ENCODE results near the gene ACAP1.
"Not testable (repeated sequence)": the region's sequence is repeated elsewhere in the genome, so short reads cannot be mapped to it uniquely, and the experiment has no call there.

The ACAP1 gene

DNA sequence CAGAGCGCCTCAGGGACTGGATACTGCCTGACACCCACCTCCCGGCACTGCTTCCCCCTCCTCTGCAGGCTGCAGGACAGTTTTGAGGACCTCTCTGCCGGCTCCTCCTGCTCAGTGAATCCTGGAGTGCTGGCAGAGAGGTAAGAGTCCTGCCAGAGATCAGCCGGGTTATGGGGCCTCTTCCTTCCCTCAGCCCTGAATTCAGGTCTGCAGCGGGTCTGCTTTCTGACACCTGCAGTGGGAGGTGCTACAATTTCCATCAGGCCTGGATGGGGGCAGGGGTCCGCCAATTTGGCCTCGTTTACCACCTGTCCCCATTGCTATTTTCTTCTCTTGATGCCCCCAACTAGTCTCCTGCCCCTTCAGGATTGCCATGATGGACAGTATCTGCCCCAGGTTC lies 4.2 kb upstream of the ACAP1 start:
- Mint-ChIP-seq H3K4me3 (peak overlapping the region; percentile 68), H3K9me3 (ENCODE audit: low read depth) (no peaks in the 10 kb centered on the region), H3K36me3 (peaks cover 2% of the 10 kb centered on the region), H3K27me3 (no peaks in the 10 kb centered on the region), H3K4me1 (ENCODE audit: low read depth) (peaks cover 63% of the 10 kb centered on the region), H3K27ac (peak overlapping the region; percentile 86)

DNA sequence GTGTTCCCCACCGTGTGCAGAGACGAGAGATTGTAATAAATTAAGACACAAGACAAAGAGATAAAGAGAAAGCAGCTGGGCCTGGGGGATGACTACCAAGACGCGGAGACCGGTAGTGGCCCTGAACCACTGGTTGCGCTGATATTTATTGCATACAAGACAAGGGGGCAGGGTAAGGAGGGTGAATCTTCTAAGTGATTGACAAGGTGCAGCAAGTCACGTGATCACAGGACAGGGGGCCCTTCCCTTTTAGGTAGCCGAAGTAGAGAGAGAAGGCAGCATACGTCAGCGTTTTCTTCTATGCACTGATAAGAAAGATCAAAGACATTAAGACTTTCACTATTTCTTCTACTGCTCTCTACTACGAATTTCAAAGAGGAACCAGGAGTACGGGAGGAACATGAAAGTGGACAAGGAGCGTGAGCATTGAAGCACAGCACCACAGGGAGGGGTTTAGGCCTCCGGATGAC lies 3.7 kb upstream of the ACAP1 start:
- peak overlapping the region; percentile 68 for H3K4me3 Mint-ChIP-seq
- not testable (repeated sequence) for H3K27me3 Mint-ChIP-seq; H3K36me3 Mint-ChIP-seq; H3K9me3 Mint-ChIP-seq (ENCODE audit: low read depth)
- H3K4me1 Mint-ChIP-seq (ENCODE audit: low read depth) = peaks cover 66% of the 10 kb centered on the region
- H3K27ac Mint-ChIP-seq = peak overlapping the region; percentile 86

DNA sequence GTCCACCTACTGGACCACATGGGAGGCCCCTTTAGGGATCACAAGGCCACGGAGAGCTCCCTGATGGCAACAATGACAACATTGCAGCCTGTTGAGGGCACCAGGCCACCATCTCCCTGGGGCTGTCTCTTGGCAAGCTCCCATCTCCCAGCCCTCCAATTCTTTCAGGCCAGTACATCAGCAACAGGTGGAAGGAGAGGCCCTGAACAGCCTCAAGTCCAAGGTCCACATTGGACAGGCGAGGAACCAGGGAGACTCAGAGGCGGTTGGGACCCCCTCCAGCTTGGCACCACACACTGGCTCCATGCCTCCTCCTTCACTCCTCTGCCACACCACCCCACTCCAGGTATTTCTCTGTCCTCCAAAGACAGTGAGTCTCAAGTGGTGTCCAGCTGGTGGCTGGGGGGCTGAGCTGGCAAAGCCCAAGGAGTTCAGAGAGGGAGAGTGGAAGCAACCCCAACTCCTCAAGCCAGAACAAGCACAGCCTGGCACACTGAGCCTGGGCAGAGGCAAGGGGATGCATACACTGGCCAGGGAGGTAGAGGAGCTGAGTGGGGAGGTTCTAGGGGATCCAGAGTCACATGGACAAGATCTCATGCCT lies 1.3 kb upstream of the ACAP1 start:
- peak overlapping the region; percentile 96 for H3K27ac Mint-ChIP-seq
- H3K27me3 Mint-ChIP-seq = no peaks in the 10 kb centered on the region
- H3K4me3 Mint-ChIP-seq = peak overlapping the region; percentile 92
- peaks cover 3% of the 10 kb centered on the region for H3K36me3 Mint-ChIP-seq
- peaks cover 58% of the 10 kb centered on the region for H3K4me1 Mint-ChIP-seq (ENCODE audit: low read depth)
- H3K9me3 Mint-ChIP-seq (ENCODE audit: low read depth) = no peaks in the 10 kb centered on the region

DNA sequence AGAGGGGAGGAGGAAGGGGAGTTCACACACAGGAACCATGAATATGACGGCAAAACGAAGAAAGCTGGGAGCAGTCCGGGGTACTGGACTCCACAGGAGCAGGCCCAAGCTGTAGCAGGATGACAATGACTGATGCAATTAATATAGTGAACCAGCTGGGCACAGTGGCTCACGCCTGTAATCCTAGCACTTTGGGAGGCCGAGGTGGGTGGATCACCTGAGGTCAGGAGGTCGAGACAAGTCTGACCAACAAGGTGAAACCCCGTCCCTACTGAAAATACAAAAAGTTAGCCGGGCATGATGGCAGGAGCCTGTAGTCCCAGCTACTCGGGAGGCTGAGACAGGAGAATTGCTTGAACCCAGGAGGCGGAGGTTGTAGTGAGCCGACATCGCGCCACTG lies 564 bp upstream of the ACAP1 start:
- H3K36me3 Mint-ChIP-seq; H3K27me3 Mint-ChIP-seq; H3K9me3 Mint-ChIP-seq (ENCODE audit: low read depth): not testable (repeated sequence)
- peak overlapping the region; percentile 96 for H3K27ac Mint-ChIP-seq
- H3K4me1 Mint-ChIP-seq (ENCODE audit: low read depth) = peaks cover 56% of the 10 kb centered on the region
- H3K4me3 Mint-ChIP-seq = peak overlapping the region; percentile 92

DNA sequence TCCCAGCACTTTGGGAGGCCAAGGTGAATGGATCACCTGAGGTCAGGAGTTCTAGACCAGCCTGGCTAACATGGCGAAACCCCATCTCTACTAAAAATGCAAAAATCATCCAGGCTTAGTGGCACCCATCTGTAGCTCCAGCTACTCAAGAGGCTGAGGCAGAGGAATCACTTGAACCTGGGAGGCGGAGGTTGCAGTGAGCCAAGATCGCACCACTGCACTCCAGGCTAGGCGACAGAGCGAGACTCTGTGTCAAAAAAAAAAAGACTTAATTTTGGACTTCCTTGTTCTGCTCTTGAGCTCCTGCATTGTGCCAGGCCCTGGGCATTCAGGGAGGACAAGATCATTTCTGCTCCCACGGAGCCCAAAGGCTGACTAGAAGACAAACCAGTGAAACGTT lies 1.3 kb downstream of the ACAP1 start:
- Mint-ChIP-seq H3K4me1 (ENCODE audit: low read depth) (peaks cover 52% of the 10 kb centered on the region), H3K4me3 (peak overlapping the region; percentile 92), H3K27ac (peak overlapping the region; percentile 96)
- not testable (repeated sequence) for H3K36me3 Mint-ChIP-seq; H3K27me3 Mint-ChIP-seq; H3K9me3 Mint-ChIP-seq (ENCODE audit: low read depth)

DNA sequence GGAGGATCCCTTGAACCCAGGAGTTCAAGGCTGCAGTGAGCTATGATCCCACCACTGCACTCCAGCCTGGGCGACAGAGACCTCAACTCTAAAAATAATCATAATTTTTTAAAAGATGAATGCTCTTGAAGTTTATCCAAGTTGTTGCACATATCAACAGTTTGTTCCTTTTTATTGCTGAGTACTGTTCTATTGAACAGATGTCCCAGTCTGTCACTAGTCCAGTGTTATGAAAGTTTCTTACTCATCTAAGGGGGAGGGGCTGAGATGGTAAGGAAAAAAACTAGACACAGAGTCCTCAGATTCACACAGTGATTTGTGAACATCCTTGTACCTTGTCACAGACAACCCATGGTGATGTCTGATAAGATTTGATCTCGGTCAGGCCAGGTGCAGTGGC lies 3.9 kb downstream of the ACAP1 start:
- Mint-ChIP-seq H3K27ac (peak overlapping the region; percentile 58), H3K27me3 (no peaks in the 10 kb centered on the region), H3K4me1 (ENCODE audit: low read depth) (peaks cover 40% of the 10 kb centered on the region), H3K4me3 (no peak overlapping the region), H3K36me3 (peaks cover 6% of the 10 kb centered on the region), H3K9me3 (ENCODE audit: low read depth) (no peaks in the 10 kb centered on the region)

DNA sequence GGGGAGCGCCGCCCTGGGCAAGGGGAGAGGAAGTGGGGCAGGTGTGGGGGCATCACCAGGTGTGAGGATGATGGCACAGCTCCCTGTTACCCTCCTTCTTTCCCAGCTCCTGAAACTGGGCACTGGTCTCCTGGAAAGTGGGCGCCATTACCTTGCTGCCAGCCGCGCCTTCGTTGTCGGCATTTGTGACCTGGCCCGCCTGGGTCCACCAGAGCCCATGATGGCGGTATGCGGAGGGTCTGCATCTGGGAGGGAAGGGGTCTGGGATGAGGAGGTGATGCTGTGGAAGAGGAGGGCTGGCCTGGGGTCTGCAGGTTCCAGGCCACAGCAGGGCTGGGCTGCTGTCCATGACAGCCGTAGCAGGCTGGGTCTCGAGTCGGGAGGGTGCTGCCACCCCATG lies 5.5 kb downstream of the ACAP1 start:
- no peak overlapping the region for H3K4me3 Mint-ChIP-seq
- peaks cover 6% of the 10 kb centered on the region for H3K36me3 Mint-ChIP-seq
- no peaks in the 10 kb centered on the region for H3K27me3 Mint-ChIP-seq
- no peaks in the 10 kb centered on the region for H3K9me3 Mint-ChIP-seq (ENCODE audit: low read depth)
- peaks cover 28% of the 10 kb centered on the region for H3K4me1 Mint-ChIP-seq (ENCODE audit: low read depth)
- H3K27ac Mint-ChIP-seq = peak overlapping the region; percentile 22

DNA sequence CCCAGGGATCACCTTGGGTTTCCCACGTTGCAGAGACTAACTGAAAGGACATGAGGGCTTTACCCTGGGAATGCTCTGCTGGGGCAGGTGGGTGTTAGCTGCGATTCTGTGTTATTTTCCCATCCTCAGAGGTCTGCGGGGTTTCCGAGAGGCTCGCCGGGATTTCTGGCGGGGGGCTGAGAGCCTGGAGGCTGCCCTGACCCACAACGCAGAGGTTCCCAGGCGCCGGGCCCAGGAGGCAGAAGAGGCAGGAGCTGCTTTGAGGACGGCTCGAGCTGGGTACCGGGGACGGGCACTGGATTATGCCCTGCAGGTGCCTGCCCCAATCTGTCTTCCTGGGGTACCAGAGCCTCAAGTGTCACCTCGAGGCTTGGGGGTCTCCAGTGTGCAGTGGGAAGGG lies 6.9 kb downstream of the ACAP1 start:
- H3K36me3 Mint-ChIP-seq = peaks cover 6% of the 10 kb centered on the region
- H3K27ac Mint-ChIP-seq = peak overlapping the region; percentile 84
- no peak overlapping the region for H3K4me3 Mint-ChIP-seq
- H3K4me1 Mint-ChIP-seq (ENCODE audit: low read depth) = peaks cover 17% of the 10 kb centered on the region
- no peaks in the 10 kb centered on the region for H3K27me3 Mint-ChIP-seq
- H3K9me3 Mint-ChIP-seq (ENCODE audit: low read depth) = no peaks in the 10 kb centered on the region

DNA sequence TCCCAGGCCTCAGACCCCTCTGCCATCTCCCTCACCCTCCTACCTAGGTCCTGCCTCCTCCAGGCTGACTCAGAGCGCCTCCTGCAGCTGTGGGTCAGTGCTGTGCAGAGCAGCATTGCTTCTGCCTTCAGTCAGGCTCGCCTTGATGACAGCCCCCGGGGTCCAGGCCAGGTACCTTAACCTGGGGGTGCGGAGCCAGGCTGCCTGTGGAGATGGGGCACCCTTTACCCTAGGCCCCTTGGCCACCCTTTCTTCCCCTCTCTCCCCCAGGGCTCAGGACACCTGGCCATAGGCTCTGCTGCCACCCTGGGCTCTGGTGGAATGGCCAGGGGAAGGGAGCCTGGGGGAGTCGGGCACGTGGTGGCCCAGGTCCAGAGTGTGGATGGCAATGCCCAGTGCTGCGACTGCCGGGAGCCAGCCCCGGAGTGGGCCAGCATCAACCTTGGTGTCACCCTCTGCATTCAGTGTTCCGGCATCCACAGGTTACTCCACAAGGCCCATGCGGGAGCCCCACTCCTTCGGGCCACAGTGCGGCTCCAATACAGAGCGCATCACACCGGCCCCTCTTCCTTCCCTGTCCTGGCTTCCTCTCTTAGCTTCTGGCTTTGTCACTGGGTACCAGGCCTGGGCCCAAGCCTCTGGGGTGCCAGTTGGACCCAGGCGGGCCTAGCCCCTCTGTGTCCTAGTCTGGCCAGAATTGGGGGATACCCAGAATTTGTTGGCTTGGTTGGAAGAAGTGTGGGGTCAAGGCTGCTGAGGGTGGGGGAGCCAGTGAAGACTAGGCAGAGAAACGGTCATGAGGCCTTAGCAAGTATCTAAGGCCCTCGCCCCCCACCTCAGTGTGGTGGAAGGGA lies 10.7 kb downstream of the ACAP1 start:
- Mint-ChIP-seq H3K36me3 (no peaks in the 10 kb centered on the region), H3K9me3 (ENCODE audit: low read depth) (no peaks in the 10 kb centered on the region), H3K27me3 (no peaks in the 10 kb centered on the region), H3K27ac (no peak overlapping the region), H3K4me1 (ENCODE audit: low read depth) (peaks cover 18% of the 10 kb centered on the region), H3K4me3 (no peak overlapping the region)

DNA sequence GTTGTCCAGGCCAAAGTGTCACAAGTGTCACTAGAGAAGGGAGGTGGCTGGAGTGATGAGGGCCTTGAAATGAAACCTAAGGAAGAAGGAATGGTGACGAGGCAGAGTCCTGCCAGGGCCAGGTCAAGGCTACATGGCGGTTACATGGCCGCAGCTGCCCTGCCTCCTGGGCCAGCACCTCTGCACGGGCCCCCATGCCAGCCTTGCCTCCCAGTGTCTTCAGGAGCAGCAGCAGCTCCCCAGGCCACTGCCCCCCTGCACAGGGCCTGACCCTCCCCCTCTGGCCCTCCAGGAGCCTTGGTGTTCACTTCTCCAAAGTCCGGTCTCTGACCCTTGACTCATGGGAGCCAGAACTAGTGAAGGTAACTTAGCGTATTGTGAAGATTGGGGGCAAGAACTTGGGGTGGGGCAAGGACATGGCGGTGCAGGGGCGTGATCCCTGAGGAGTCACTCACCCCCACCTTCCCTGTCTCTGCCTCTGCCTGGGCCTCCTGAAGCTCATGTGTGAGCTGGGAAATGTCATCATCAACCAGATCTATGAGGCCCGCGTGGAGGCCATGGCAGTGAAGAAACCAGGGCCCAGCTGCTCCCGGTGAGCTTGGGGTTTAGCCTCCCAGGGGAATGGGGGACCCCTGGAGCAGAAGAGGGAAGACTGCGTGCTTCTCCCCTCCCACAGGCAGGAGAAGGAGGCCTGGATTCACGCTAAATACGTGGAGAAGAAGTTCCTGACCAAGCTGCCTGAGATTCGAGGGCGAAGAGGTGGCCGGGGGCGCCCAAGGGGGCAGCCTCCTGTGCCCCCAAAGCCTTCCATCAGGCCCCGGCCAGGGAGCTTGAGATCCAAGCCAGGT lies 11.5 kb downstream of the ACAP1 start:
- no peak overlapping the region for H3K4me3 Mint-ChIP-seq
- no peaks in the 10 kb centered on the region for H3K9me3 Mint-ChIP-seq (ENCODE audit: low read depth)
- H3K4me1 Mint-ChIP-seq (ENCODE audit: low read depth) = peaks cover 23% of the 10 kb centered on the region
- H3K27ac Mint-ChIP-seq = no peak overlapping the region
- no peaks in the 10 kb centered on the region for H3K36me3 Mint-ChIP-seq
- H3K27me3 Mint-ChIP-seq = no peaks in the 10 kb centered on the region

DNA sequence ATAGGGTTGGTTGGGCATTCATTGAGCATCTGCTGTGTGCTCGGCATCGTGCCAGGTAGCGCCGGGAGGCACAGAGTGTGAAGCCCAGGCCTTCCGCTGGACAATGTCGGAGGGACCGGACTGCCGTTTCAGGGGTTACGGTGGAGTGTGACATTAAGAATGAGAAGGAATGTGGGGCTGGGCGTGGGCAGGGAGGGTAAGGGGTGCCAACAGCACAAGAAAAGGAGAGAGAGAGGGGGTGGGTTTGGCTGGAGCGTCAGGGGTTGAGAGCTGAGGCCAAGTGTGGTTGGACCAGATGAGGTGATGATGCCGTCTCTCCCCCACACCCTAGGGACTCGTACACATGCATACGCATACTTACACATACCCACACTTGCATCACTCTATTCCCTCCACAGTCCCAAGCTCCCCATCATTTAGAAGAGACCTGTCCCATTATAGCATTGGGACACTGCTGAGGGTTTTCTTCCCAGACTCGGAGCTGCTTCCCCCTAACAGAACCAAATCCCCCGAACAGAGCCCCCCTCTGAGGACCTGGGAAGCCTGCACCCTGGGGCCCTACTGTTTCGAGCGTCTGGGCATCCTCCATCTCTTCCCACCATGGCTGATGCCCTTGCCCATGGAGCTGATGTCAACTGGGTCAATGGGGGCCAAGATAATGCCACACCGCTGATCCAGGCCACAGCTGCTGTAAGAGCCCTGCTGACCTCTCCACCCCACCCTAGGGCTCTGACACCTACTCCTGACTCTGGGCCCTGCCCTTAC lies 12.3 kb downstream of the ACAP1 start:
- no peaks in the 10 kb centered on the region for H3K36me3 Mint-ChIP-seq
- no peak overlapping the region for H3K27ac Mint-ChIP-seq
- H3K27me3 Mint-ChIP-seq = no peaks in the 10 kb centered on the region
- no peak overlapping the region for H3K4me3 Mint-ChIP-seq
- peaks cover 22% of the 10 kb centered on the region for H3K4me1 Mint-ChIP-seq (ENCODE audit: low read depth)
- H3K9me3 Mint-ChIP-seq (ENCODE audit: low read depth) = no peaks in the 10 kb centered on the region

DNA sequence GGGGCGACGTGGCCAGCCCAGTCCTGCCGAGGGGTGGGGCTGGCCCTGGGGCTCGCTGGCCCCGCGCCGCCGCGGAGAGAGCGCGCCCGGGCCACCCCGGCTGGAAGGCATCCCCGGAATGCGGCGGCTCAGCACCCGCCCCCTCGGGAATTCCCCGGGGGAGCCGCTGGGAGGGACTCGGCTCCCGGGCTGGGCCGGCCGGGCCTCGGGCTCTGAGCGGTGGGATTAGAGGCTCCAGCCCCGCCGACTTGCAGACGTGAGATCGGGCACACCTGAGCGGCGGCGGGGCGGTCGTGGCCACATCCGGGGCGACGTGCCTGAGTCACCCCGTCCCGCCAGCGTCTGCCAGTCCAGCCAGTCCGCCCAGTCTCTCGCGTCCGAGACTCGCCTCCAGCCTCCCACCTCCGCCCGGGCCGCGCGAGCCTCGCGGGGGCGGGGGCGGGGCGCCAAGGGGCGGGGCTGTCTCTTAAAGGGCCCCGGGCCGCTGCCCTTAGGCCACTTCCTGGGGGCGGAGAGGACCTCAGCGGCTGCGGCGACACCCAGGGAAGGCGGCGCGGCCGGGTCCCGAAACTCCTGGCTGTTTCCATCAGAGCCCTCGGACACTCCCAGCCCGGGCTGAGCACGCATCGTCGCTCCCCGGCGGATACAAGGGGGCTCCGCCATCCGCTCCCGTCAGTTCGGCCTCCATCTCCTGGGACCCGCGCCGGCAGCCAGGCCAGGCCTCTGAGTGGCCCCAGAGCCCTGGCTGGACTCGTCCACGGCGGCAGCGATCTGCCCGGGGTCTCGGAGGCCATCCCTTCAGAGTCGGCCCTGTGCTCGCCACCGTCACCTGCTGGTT lies 15.6 kb downstream of the ACAP1 start, which contains the start of gene KCTD11:
Gene KCTD11 (plus strand): TSS at position 498 of the 838 bp plus-strand sequence.
- H3K36me3 Mint-ChIP-seq = no peaks in the 10 kb centered on the region
- peak within 1 kb of the TSS; percentile 79 for H3K27ac Mint-ChIP-seq
- H3K4me1 Mint-ChIP-seq (ENCODE audit: low read depth) = peaks cover 24% of the 10 kb centered on the region
- no peaks in the 10 kb centered on the region for H3K27me3 Mint-ChIP-seq
- no peaks in the 10 kb centered on the region for H3K9me3 Mint-ChIP-seq (ENCODE audit: low read depth)
- H3K4me3 Mint-ChIP-seq = peak within 1 kb of the TSS; percentile 86

DNA sequence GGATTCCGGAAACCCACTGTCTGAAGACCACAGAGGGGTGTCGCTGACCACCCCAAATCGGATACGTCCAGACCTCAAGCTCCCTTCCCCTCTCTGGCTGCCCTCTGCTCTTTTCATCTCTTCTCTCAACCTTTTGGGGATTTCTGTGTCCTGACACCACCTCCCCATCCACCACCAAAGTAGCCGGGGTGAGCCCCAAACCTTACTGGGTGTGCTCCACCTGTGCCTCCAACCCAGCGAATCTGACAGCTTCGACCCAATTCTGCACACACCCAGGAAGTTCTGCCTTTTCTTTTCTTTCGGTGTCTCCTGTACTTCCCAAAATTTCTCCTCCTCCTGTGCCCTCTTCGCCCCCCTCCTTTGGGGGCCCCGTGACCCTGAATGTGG lies 16.2 kb downstream of the ACAP1 start:
- H3K4me3 Mint-ChIP-seq = peak overlapping the region; percentile 86
- H3K9me3 Mint-ChIP-seq (ENCODE audit: low read depth) = no peaks in the 10 kb centered on the region
- peaks cover 24% of the 10 kb centered on the region for H3K4me1 Mint-ChIP-seq (ENCODE audit: low read depth)
- no peaks in the 10 kb centered on the region for H3K36me3 Mint-ChIP-seq
- H3K27me3 Mint-ChIP-seq = no peaks in the 10 kb centered on the region
- H3K27ac Mint-ChIP-seq = peak overlapping the region; percentile 79

All from activated naive CD8-positive, alpha-beta T cell (primary cell).